K562 (cell line): Measurements from ENCODE around the gene IGF2R. TPM values are rescaled to one million over a fixed set of nuclear protein-coding genes. Genes with fewer than 3 reads are reported as not detected.
A peak's percentile ranks its signal among the peaks of the same experiment; 100 is the strongest.

ENCODE experiments used
- ATAC-seq: fragments of 200-7000 bp; cut with Tn5 transposase; 3 replicates; pipeline ENCODE4 v1.9.1; 2020; ENCODE audit warnings: moderate library complexity
- BruUV-seq: library from RNA; stranded (reverse); fragments of 400-500 nt; replicated peaks from 2 replicates; lab custom pipeline; 2021; lab: Mats Ljungman, UMichigan
- CTCF ChIA-PET: fragments of 300-600 bp; formaldehyde crosslinking; extraction: SDS; loops from one replicate; lab custom pipeline; 2021; ENCODE audit warnings: low intra/inter-chr PET ratio; lab: Yijun Ruan, JAX
- POLR2A ChIA-PET: fragments of 300-600, 350-650 bp; sonication (Branson Sonifier 250); formaldehyde crosslinking; extraction: SDS; loops from one replicate; lab custom pipeline; 2021; ENCODE audit warnings: antibody characterized with exemption, inconsistent platforms; lab: Yijun Ruan, JAX
- DNase-seq, 4 experiments: peaks; one replicate each; pipeline versions ENCODE4 v3.0.0 to v3.0.0-alpha.2; 2011 to 2018; ENCODE audit warnings: low spot score in 3 of 4, mixed read lengths in 3 of 4; ENCODE audit errors: extremely low read depth in 1 of 4
- FAIRE-seq: peaks from 2 replicates; lab custom pipeline; 2011; peaks lifted over from hg19 to GRCh38; lab: Jason Lieb, UNC
- H2AFZ ChIP-seq: 2 replicates; pipeline ENCODE4 v1.6.0; 2011; ENCODE audit warnings: low read depth, low read length, control low read depth, inconsistent platforms
- H3K27ac ChIP-seq: fragments of 200-600 bp; 3 replicates; pipeline ENCODE4 v1.8.0; 2011; ENCODE audit warnings: low read depth, mild to moderate bottlenecking, control low read depth, inconsistent platforms, low read length, moderate library complexity, mixed read lengths; ENCODE audit errors: extremely low read depth
- H3K27me3 ChIP-seq, 2 experiments: fragments of 300-600 bp in 1 of 2; 2 replicates in 1 of 2; 3 replicates in 1 of 2; pipeline versions ENCODE4 v1.6.0 to v1.8.0; 2011; ENCODE audit warnings: inconsistent platforms in 2 of 2, low read length in 2 of 2, mild to moderate bottlenecking in 1 of 2, mixed read lengths in 1 of 2, moderate library complexity in 1 of 2; ENCODE audit not compliant: control insufficient read depth in 2 of 2, insufficient read depth in 2 of 2
- H3K36me3 ChIP-seq: fragments of 300-600 bp; 3 replicates; pipeline ENCODE4 v1.8.0; 2011; ENCODE audit warnings: mild to moderate bottlenecking, low read length, inconsistent platforms; ENCODE audit not compliant: control insufficient read depth, insufficient read depth
- H3K4me1 ChIP-seq, 2 experiments: fragments of 200-600 bp in 1 of 2; replicated peaks in 1 of 2; 2 replicates in 1 of 2; 3 replicates in 1 of 2; pipeline versions ENCODE4 v1.5.1 to v1.8.0; 2011; ENCODE audit warnings: inconsistent platforms in 2 of 2, low read length in 2 of 2, mild to moderate bottlenecking in 1 of 2, mixed read lengths in 1 of 2, moderate library complexity in 1 of 2; ENCODE audit not compliant: control insufficient read depth in 2 of 2, insufficient read depth in 2 of 2
- H3K4me2 ChIP-seq: 2 replicates; pipeline ENCODE4 v1.6.1; 2011; ENCODE audit warnings: low read length, control low read depth, inconsistent platforms, mixed read lengths; ENCODE audit not compliant: insufficient read depth
- H3K4me3 ChIP-seq: fragments of 200-600 bp; sonication (generic), shearing (Covaris generic); 2 replicates; pipeline ENCODE4 v1.5.1; 2016; ENCODE audit warnings: control low read depth, inconsistent platforms
- H3K79me2 ChIP-seq: fragments of 200-600 bp; 3 replicates; pipeline ENCODE4 v1.8.0; 2011; ENCODE audit warnings: low read length, inconsistent platforms; ENCODE audit not compliant: control insufficient read depth, insufficient read depth
- H3K9ac ChIP-seq, 2 experiments: 2 replicates each; pipeline versions ENCODE4 v1.6.0 to v1.6.1; 2011; ENCODE audit warnings: low read depth in 2 of 2, low read length in 2 of 2, control low read depth in 1 of 2, inconsistent platforms in 1 of 2, mild to moderate bottlenecking in 1 of 2, mixed read lengths in 1 of 2; ENCODE audit not compliant: insufficient read depth in 1 of 2
- H3K9me1 ChIP-seq: one replicate; pipeline ENCODE4 v1.6.0; 2011; ENCODE audit warnings: inconsistent platforms, mild to moderate bottlenecking, low read length, moderate library complexity; ENCODE audit not compliant: control insufficient read depth, insufficient read depth
- H3K9me3 ChIP-seq: replicated peaks from 2 replicates; pipeline ENCODE4 v1.5.1; 2011; ENCODE audit warnings: low read depth, low read length, inconsistent platforms; ENCODE audit not compliant: control insufficient read depth, insufficient read depth
- H4K20me1 ChIP-seq: replicated peaks from 2 replicates; pipeline ENCODE4 v1.6.1; 2011; ENCODE audit warnings: low read length, inconsistent platforms, mixed read lengths; ENCODE audit not compliant: control insufficient read depth, insufficient read depth
- CBX1 ChIP-seq: sonication (generic); IDR thresholded peaks from 2 replicates; pipeline ENCODE4 v1.6.1; 2016; ENCODE audit warnings: antibody characterized with exemption, low read depth, mild to moderate bottlenecking
- LEF1 ChIP-seq: fragments of 450-650 bp; IDR thresholded peaks from 2 replicates; pipeline ENCODE4 v1.6.1; 2016; ENCODE audit warnings: mild to moderate bottlenecking
- MYNN ChIP-seq, 2 experiments: sonication (generic); formaldehyde crosslinking in 1 of 2; IDR thresholded peaks; 2 replicates each; pipeline versions ENCODE4 v1.5.0 to v1.6.1; 2016 to 2020; ENCODE audit warnings: antibody characterized with exemption in 1 of 2, missing genetic modification reagents in 1 of 2
- NFYB ChIP-seq: IDR thresholded peaks from 2 replicates; pipeline ENCODE4 v1.6.1; 2011; ENCODE audit warnings: mild to moderate bottlenecking, moderate library complexity; ENCODE audit not compliant: insufficient read length; ENCODE audit errors: extremely low read depth
- POLR2AphosphoS5 ChIP-seq: IDR thresholded peaks from 2 replicates; pipeline ENCODE4 v1.6.1; 2011; ENCODE audit warnings: mild to moderate bottlenecking, low read depth, low read length, moderate library complexity; ENCODE audit not compliant: control insufficient read depth, insufficient read depth
- TGIF2 ChIP-seq: sonication (generic); formaldehyde crosslinking; IDR thresholded peaks from 2 replicates; pipeline ENCODE4 v1.8.1; 2022; ENCODE audit warnings: mild to moderate bottlenecking, missing genetic modification reagents, moderate library complexity
- XRCC3 ChIP-seq: fragments of 450-650 bp; IDR thresholded peaks from 2 replicates; pipeline ENCODE4 v1.6.1; 2017; ENCODE audit warnings: mild to moderate bottlenecking, moderate library complexity
- ZBTB7A ChIP-seq: IDR thresholded peaks from 2 replicates; pipeline ENCODE4 v1.6.1; 2011; ENCODE audit warnings: low read depth, mild to moderate bottlenecking, low read length, moderate library complexity, borderline replicate concordance; ENCODE audit not compliant: control insufficient read depth
- ZNF124 ChIP-seq: sonication (generic); formaldehyde crosslinking; IDR thresholded peaks from 2 replicates; pipeline ENCODE4 v1.8.1; 2022; ENCODE audit warnings: missing genetic modification reagents
- ZNF561 ChIP-seq: fragments of 450-650 bp; formaldehyde crosslinking; conservative IDR thresholded peaks from 2 replicates; pipeline ENCODE4 v1.4.0; 2020; ENCODE audit warnings: mild to moderate bottlenecking, moderate library complexity
- ZZZ3 ChIP-seq: fragments of 450-650 bp; IDR thresholded peaks from 2 replicates; pipeline ENCODE4 v1.6.1; 2016; ENCODE audit warnings: antibody characterized with exemption, mild to moderate bottlenecking, moderate library complexity
- WGBS: fragments of 100-300 bp; shearing (Covaris generic); methylation state at CpG from one replicate; pipeline ENCODE4 v1.1.6; 2016; ENCODE audit warnings: low coverage, mixed read lengths; ENCODE audit not compliant: insufficient coverage; ENCODE audit errors: missing lambda C conversion rate; 5-methylcytosine and 5-hydroxymethylcytosine counted together
- in situ Hi-C: fragments of 300-500 bp; cut with MboI; formaldehyde crosslinking; loops from 4 replicates; pipeline ENCODE4 v1.15.0; 2018; ENCODE audit warnings: inconsistent platforms, mixed read lengths
- intact Hi-C: fragments of 100-400 bp; cut with micrococcal nuclease; formaldehyde crosslinking; loops from 2 replicates; pipeline ENCODE4 v1.14.2; 2022
- polyA plus RNA-seq, 8 experiments: library from polyadenylated mRNA; depleted of rRNA in 4 of 8; stranded (reverse) in 5 of 8; unstranded in 3 of 8; fragments of >200 nt; fragmentation: Nextera tagmentation in 2 of 8; fragmentation: Illumina TruSeq in 1 of 8; extraction: Ambion mirVana in 2 of 8; extraction: Trizol in 1 of 8; gene quantifications; 2 replicates each; pipeline versions ENCODE4 v1.2.1 to v1.2.3, GENCODE V29; 2011 to 2014; ENCODE audit warnings: inconsistent platforms in 1 of 8, missing spikeins in 1 of 8
- total RNA-seq, 7 experiments: library from RNA; depleted of rRNA in 6 of 7; stranded (reverse); fragments of >200 nt in 6 of 7; fragmentation: Illumina TruSeq in 2 of 7; extraction: Trizol in 2 of 7; gene quantifications; 2 replicates each; pipeline versions ENCODE4 v1.2.1 to v1.2.3, GENCODE V29; 2011 to 2021; ENCODE audit warnings: low replicate concordance in 1 of 7
- TF ChIP-seq, protein P1 (sequence below): fragments of 250-450 bp; sonication (Bioruptor Pico); IDR thresholded peaks from 2 replicates; pipeline ENCODE4 v1.5.0; 2021; ENCODE audit warnings: mild to moderate bottlenecking, borderline replicate concordance
- TF ChIP-seq, protein P2 (sequence below): fragments of 450-650 bp; IDR thresholded peaks from 2 replicates; pipeline ENCODE4 v1.6.1; 2016; ENCODE audit warnings: missing biosample characterization, missing genetic modification characterization
- TF ChIP-seq, protein P3 (sequence below): IDR thresholded peaks from 2 replicates; pipeline ENCODE4 v1.6.1; 2011; ENCODE audit not compliant: insufficient read length; ENCODE audit errors: extremely low read depth

IGF2R gene
- total and polyA plus RNA-seq, 9 of the 15 experiments (the other 6 are each of a cell fraction or from before 2014, with no cell fraction given) = 3.5 to 92.3 (median 34.5) TPM

DNA sequence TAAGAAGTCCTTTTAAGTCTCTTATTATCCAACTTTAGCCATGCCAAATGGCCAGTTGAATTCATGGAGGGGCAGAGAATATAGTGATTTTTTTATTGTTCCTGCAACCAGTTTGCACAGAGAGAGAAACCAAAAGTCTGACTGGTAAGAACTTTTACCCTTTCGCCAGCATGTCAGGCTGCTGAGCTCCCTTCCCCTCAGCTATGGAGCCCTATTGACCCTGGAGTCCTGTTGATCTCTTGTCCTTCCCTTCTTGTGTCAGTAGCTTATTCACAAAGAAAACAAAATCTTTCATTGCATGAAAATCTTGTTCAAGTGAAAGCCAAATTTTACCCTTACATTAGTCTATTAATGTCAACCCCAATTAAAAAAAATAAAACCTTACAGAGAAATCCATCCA is 151.2 kb downstream of the IGF2R start (continued):
- no peak for TF ChIP-seq ZNF561
- TF ChIP-seq POLR2AphosphoS5 = no peak
- TF ChIP-seq ZZZ3 = no peak
- no peak for TF ChIP-seq TGIF2 (CRISPR knock-in tag)
- TF ChIP-seq MYNN (IDR thresholded peaks at IDR 0.05) = no peak
- no peak for TF ChIP-seq MYNN (CRISPR knock-in tag; IDR thresholded peaks at IDR 0.05)
- TF ChIP-seq, protein P1, sequence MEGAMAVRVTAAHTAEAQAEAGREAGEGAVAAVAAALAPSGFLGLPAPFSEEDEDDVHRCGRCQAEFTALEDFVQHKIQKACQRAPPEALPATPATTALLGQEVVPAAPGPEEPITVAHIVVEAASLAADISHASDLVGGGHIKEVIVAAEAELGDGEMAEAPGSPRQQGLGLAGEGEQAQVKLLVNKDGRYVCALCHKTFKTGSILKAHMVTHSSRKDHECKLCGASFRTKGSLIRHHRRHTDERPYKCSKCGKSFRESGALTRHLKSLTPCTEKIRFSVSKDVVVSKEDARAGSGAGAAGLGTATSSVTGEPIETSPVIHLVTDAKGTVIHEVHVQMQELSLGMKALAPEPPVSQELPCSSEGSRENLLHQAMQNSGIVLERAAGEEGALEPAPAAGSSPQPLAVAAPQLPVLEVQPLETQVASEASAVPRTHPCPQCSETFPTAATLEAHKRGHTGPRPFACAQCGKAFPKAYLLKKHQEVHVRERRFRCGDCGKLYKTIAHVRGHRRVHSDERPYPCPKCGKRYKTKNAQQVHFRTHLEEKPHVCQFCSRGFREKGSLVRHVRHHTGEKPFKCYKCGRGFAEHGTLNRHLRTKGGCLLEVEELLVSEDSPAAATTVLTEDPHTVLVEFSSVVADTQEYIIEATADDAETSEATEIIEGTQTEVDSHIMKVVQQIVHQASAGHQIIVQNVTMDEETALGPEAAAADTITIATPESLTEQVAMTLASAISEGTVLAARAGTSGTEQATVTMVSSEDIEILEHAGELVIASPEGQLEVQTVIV (CRISPR knock-in tag) = no peak
- TF ChIP-seq NFYB = no peak
- no peak for TF ChIP-seq ZBTB7A
- TF ChIP-seq LEF1 = no peak

DNA sequence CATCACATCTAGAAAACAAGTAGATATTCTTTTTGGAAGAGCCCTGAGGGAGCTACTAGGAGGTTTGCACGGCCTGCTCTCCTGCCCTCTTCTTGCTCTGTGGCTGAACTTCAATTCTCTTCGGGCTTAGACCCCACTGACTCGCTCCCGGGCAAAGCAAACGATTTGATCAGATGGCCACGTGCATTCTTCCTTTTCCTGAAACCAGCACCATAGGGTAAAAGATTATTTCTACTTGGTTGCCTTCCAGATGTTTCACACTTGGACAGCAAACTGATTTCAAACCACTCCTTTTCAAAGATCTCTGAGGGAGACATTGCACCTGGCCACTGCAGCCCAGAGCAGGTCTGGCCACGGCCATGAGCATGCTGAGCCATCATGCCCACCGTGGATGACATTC is 152.7 kb downstream of the IGF2R start, which contains the start of gene SLC22A1:
Gene SLC22A1, plus strand, starts transcription at position 258 of the 400 bp plus-strand sequence. Its CDS starts 121 bp downstream, at position 379.
- ChIA-PET POLR2A (no interaction called here), CTCF (no interaction called here)
- Histone ChIP-seq H3K27ac (no peak within 1 kb of the TSS), H2AFZ (no peak within 1 kb of the TSS), H3K9me3 (no peaks in the 10 kb centered on the region; the same call in 1 of the 2 replicates), H3K27me3 (peaks cover 0 to 3% of the 10 kb centered on the region in 2 experiments; a peak in 1 of 5 replicates), H3K36me3 (no peaks in the 10 kb centered on the region), H4K20me1 (no peaks in the 10 kb centered on the region; the same call in 1 of the 2 replicates), H3K4me2 (no peak within 1 kb of the TSS), H3K9me1 (no peaks in the 10 kb centered on the region), H3K79me2 (no peaks in the 10 kb centered on the region), H3K9ac (peak within 1 kb of the TSS in 1 of 2 experiments; percentile 24; a peak in 2 of 4 replicates), H3K4me1 (peaks cover 0 to 7% of the 10 kb centered on the region in 2 experiments; a peak in 1 of 5 replicates), H3K4me3 (no peak within 1 kb of the TSS)
- no TSS peak for BruUV-seq
- DNase-seq (no peak), FAIRE-seq (no peak), ATAC-seq (no peak)
- intact Hi-C loops (no loop called here), in situ Hi-C loops (no loop called here)
- TF ChIP-seq, protein P2, sequence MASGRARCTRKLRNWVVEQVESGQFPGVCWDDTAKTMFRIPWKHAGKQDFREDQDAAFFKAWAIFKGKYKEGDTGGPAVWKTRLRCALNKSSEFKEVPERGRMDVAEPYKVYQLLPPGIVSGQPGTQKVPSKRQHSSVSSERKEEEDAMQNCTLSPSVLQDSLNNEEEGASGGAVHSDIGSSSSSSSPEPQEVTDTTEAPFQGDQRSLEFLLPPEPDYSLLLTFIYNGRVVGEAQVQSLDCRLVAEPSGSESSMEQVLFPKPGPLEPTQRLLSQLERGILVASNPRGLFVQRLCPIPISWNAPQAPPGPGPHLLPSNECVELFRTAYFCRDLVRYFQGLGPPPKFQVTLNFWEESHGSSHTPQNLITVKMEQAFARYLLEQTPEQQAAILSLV = no peak
- TF ChIP-seq CBX1 (no peak), ZNF124 (CRISPR knock-in tag) (no peak), XRCC3 (no peak)
- TF ChIP-seq, protein P3, sequence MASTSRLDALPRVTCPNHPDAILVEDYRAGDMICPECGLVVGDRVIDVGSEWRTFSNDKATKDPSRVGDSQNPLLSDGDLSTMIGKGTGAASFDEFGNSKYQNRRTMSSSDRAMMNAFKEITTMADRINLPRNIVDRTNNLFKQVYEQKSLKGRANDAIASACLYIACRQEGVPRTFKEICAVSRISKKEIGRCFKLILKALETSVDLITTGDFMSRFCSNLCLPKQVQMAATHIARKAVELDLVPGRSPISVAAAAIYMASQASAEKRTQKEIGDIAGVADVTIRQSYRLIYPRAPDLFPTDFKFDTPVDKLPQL = no peak
- WGBS = 27% methylated on average over 8 of the region's 8 CpGs
